NCI-H524 (cell line): ENCODE results near the gene UBXN1.
A peak's percentile ranks its signal among the peaks of the same experiment; 100 is the strongest.
"Not testable (repeated sequence)": the region's sequence is repeated elsewhere in the genome, so short reads cannot be mapped to it uniquely, and the experiment has no call there.

Experiments used
- DNase-seq, 2 experiments: peaks; one replicate each; lab custom pipeline; 2025; lab: John Stamatoyannopoulos, UW

UBXN1 gene

GRCh38 chr11:62671608-62672389, 7.1 kb downstream of the UBXN1 start, which contains the start of the genes LBHD1 and UQCC3:
Gene LBHD1, minus strand, starts transcription at chr11:62672267. Its CDS starts 2,236 bp downstream, at chr11:62670031.
Gene UQCC3, plus strand, starts transcription at chr11:62671673. Its CDS starts 73 bp downstream, at chr11:62671746.
- DNase-seq = peak; percentile 64 to 85

GRCh38 chr11:62671236-62671607, 7.7 kb downstream of the UBXN1 start:
- DNase-seq = no peak

GRCh38 chr11:62669420-62670161, 9.3 kb downstream of the UBXN1 start:
- DNase-seq = peak in 1 of 2 experiments; percentile 55

- no peak for DNase-seq
These were observed 11.4 kb downstream of the UBXN1 start for GRCh38 chr11:62667460-62667859.

GRCh38 chr11:62666259-62666926, 12.5 kb downstream of the UBXN1 start:
- DNase-seq = no peak

- DNase-seq = peak; percentile 23 to 45
These were observed 13.1 kb downstream of the UBXN1 start for GRCh38 chr11:62665599-62666258.

GRCh38 chr11:62665075-62665598, 13.7 kb downstream of the UBXN1 start, which contains the start of the genes C11orf98 and CSKMT:
Gene C11orf98, minus strand, starts transcription at chr11:62665210. Its CDS starts 41 bp downstream, at chr11:62665169.
Gene CSKMT, plus strand, starts transcription at chr11:62665312. Its CDS starts 568 bp downstream, at chr11:62665880.
- DNase-seq = peak; percentile 75 to 91

- DNase-seq = peak; percentile 33 to 68
These were observed 14.3 kb downstream of the UBXN1 start for GRCh38 chr11:62664405-62665074.

- no peak for DNase-seq
These were observed 22.0 kb downstream of the UBXN1 start for GRCh38 chr11:62656796-62657429.

- DNase-seq = no peak
These were observed 24.6 kb downstream of the UBXN1 start for GRCh38 chr11:62654297-62654696.

- no peak for DNase-seq
These were observed 26.5 kb downstream of the UBXN1 start for GRCh38 chr11:62652161-62653006.

GRCh38 chr11:62650283-62650682, 28.6 kb downstream of the UBXN1 start:
- DNase-seq = not testable (repeated sequence)

- no peak for DNase-seq
These were observed 29.4 kb downstream of the UBXN1 start for GRCh38 chr11:62649486-62649885.

- DNase-seq = no peak
These were observed 29.9 kb downstream of the UBXN1 start for GRCh38 chr11:62648967-62649364.

- DNase-seq = no peak
These were observed 30.5 kb downstream of the UBXN1 start for GRCh38 chr11:62648185-62648966.

GRCh38 chr11:62647609-62648005, 31.3 kb downstream of the UBXN1 start:
- no peak for DNase-seq

- DNase-seq = no peak
These were observed 31.9 kb downstream of the UBXN1 start for GRCh38 chr11:62646825-62647608.
